ENCODE results near the gene GYS2.
"Not testable (repeated sequence)": the region's sequence is repeated elsewhere in the genome, so short reads cannot be mapped to it uniquely, and the experiment has no call there.

- not testable (repeated sequence) for TF ChIP-seq CTCF (conservative IDR thresholded peaks at IDR 0.05; ENCODE audit: low read length); EZH2phosphoT487 (IDR thresholded peaks at IDR 0.05; ENCODE audit: borderline replicate concordance)
Observed at GRCh38 chr12:21595356-21595755, 9.3 kb downstream of the GYS2 start.
